Measurements from ENCODE around the gene PPAT.

PPAT gene

DNA sequence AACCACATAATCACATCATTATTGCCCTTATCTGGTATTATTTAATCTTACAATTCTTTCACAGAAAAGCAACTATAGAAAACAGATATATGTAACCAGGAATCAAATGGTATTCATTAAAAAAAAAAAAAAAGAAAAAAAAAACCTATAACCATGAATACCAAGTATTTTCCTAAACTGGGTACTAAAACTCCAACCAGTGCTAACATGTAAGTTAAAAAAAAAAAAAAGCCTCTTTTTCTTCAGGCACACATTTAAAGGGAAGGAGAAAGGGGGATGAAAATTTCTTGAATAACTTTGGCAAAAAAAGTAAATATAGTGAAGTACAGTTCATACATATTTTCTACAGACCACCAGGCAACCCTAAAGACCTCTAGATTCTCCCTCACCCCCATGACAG, 2.1 kb downstream of the PPAT start:
- no peak for DNase-seq

GRCh38 chr4:56430203-56430602, 5.2 kb downstream of the PPAT start:
- no peak for DNase-seq

GRCh38 chr4:56427179-56427578, 8.2 kb downstream of the PPAT start:
- DNase-seq = no peak

GRCh38 chr4:56426273-56426672, 9.1 kb downstream of the PPAT start:
- no peak for DNase-seq

GRCh38 chr4:56425518-56425917, 9.9 kb downstream of the PPAT start:
- no peak for DNase-seq

GRCh38 chr4:56424697-56425514, 10.5 kb downstream of the PPAT start:
- DNase-seq = no peak

DNA sequence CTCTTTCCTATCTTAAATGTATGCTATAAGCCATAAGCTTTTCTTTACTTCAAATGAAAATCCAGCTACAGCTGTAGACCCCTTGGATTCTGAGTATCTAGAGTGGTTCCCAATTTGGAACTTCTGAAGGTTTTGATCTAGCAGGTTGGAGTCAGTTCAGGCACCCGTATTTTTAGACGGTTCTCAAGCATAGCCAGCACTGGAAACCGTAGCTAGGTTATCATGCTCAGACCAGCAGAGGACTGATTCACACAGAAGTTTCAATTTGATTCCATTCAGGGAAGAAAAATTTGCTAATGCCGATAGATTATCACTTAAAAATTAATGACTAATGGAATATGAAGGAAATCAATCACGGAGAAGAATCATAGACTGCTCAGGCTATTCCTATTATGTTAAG, 11.2 kb downstream of the PPAT start:
- no peak for DNase-seq

GRCh38 chr4:56417396-56417795, 18.0 kb downstream of the PPAT start:
- no peak for DNase-seq

GRCh38 chr4:56416349-56416748, 19.1 kb downstream of the PPAT start:
- DNase-seq = no peak

- DNase-seq = no peak
These were observed 21.2 kb downstream of the PPAT start for GRCh38 chr4:56414135-56414670.

DNA sequence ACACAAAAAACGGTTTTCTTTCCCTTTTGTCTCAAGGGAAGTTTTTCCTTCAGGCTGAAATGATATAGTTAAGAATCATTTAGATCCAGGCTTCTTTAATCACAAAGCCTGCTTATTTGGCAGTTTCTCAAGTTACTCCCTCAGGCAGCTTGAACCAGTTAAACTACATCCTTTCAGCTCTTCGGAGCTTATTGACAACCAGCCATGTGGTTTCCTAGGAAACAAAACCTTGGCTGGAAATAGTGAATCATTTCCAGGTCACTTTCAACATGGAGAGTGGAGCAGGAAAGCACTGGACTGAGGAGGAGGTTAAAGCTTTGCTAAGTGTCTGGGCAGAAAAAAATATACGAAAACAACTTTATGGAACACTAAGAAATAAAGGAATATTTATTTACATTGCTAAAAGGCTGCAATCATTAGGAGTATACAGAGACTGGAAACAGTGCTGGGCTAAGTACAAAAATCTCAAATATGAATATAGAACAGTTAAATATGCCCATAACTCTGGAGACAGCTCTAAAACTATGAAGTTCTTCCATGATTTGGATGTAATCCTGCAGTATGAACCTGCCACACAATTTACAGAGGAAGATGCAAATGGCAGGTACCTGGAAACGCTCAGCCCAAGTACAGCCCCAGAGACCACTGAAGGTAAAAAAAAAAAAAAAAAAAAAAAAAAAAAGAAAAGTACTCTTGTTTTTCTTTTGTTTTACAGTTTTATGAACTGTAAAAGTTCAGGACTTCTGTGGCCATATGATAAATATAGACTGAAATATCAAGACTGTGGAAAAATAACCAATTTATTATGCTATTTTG, 25.0 kb downstream of the PPAT start:
- DNase-seq = peak in 6 of 14 donors; percentile 4 to 93 (median 14)

DNA sequence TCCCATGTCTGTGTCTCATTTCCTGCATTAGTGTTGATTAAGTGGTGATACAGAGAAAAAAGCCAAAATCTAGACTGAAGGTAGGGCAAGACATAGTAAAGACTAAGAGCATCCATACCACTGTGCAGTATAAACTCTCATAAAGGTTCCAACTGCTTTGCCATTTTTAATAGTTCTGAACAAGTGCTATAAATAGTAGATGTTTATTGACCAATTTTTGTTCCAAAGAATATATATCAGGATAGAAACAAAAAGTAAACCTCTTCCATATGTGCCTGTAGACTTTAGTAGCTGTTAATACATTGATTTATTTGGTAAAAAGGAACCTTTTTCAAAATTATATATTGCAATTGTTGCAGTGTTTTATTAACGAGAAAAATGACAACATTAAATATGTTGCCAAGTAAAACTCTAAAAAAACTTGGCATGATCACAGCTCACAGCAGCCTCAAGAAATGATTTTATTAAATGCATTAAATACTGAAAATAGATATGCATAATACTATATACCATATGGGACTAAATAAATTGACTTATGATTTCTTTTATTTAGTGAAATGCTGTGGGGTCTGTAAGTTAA, 25.8 kb downstream of the PPAT start:
- DNase-seq = no peak

DNA sequence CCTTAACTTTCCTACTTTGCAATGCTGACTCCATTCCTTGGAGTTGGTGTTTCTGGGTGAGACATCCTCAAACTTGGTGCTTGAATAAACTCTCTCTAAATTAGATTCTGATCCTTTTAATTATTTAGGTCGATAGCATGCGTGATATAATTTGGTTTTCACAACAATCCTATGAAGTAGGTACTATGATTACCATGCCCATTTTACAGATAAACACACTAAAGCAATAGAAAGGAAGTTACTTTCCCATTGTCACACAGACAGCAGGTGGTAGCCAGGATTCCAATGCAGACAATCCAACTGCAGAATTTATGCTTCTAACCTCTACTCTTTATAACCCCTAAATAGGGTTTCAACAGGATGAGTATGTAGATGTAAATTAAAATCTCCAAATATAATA, 26.4 kb downstream of the PPAT start:
- no peak for DNase-seq

DNA sequence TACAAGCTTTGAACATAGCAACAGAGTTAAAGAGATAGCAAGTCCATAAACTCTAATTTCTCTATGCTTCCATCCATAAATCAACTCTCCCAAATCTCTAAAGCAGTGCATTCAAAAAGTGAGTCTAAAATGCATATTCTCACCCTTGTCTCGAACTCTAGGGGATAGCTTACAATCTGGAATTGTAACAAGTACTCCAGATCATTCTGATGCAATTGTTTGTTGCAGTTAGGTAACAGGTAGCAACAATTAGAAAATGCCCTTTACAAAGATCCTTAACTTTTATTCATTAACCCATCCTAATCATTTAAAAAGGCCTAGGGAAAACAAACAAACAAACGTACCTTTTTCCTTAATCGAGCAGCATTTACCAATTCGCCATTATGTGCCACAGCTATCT, 29.3 kb downstream of the PPAT start:
- no peak for DNase-seq

GRCh38 chr4:56405016-56405415, 30.4 kb downstream of the PPAT start:
- no peak for DNase-seq

- DNase-seq = no peak
These were observed 34.9 kb downstream of the PPAT start for GRCh38 chr4:56400560-56400959.

DNA sequence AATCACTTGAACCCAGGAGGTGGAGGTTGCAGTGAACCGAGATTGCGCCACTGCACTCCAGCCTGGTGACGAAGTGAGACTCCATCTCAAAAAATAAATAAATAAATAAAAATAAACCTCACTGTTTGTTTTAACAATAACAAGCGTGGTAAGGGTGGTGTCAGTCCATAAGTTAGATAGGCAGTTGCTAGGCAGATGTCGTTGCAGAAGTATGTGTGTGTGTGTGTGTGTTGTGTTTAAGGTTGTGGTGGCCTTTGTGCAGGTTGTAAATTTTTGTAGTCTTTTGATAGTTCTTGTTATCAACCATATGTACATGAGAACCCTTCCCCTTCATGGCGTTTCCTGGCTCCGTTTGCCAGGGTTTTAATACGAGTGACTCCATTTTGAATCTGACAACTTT, 44.1 kb downstream of the PPAT start:
- no peak for DNase-seq

GRCh38 chr4:56389558-56389957, 45.9 kb downstream of the PPAT start:
- DNase-seq = no peak

DNA sequence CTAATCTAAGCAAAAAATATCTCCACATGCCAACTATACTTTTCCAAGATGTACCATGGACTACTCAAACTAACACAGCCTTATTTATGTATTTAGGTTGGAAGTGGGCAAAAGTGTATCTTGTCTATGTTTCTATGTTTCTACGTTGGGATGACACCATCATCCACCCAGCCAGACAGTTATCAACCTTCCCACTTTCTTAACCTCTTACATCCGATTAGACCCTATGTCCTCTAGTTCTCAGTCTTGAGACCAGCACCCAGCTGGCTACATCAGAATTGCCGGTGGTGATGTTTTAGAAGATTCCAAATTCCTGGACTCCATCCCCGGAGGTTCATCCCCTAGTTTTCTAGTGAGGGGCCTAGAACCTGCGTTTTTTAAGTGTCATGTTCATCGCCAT, 47.1 kb downstream of the PPAT start:
- no peak for DNase-seq

- DNase-seq = peak; percentile 69 to 96 (median 88)
These were observed 48.1 kb downstream of the PPAT start, which contains the start of gene AASDH for GRCh38 chr4:56387023-56388001. AASDH (minus strand) TSS chr4:56387491; CDS start chr4:56384299, 3,192 bp downstream.

DNA sequence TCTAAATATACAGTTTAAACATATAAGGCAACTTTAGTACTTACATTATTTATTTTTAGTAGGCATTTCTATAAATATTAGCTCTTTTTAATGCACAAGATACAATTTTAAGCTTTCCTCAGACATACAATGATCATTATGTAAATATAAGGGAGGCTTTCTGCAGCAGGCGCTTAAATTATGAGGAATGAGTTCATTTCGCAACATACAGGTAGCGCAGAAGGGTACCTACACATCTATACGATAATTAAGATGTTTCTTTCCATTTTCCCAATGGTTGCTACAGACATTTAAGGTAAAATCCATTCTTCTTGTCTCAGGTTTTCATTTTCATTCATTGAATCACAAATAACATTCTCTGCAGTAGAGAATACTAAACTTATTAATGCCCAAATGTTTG, 49.3 kb downstream of the PPAT start:
- DNase-seq = no peak

DNA sequence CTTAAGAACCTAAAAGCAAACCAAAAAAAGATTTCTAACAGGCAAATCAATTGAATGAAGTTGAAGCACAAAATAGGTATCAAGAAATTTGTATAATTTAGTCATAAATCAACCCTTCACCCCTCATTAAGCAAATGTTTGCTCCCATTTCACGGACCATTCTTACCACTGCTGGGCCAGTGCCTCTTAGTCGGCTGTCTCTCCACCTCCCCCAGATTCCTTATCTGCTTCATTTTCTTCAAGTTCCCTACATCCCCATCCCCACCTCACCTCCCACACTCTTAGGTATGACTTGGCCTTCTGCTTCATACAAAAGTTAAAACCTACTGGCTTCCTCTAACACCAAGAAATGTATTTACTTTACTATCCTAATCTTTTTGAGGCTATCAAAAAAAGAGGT, 60.0 kb downstream of the PPAT start:
- DNase-seq = no peak
